ENCODE data around the gene ZNF277. TPM values are rescaled to one million over a fixed set of nuclear protein-coding genes. Genes with fewer than 3 reads are reported as not detected.

ZNF277 gene
- total RNA-seq, 1 experiment from 2014 or later = 19.9 TPM

- Mint-ChIP-seq H3K27me3 (ENCODE audit: insufficient read depth, unreplicated experiment) (no peaks in the 10 kb centered on the region), H3K9me3 (ENCODE audit: unreplicated experiment) (no peaks in the 10 kb centered on the region), H3K36me3 (ENCODE audit: insufficient read depth, unreplicated experiment) (no peaks in the 10 kb centered on the region), H3K4me3 (ENCODE audit: unreplicated experiment) (no peak overlapping the region), H3K4me1 (ENCODE audit: insufficient read depth, unreplicated experiment) (no peaks in the 10 kb centered on the region), H3K27ac (ENCODE audit: low read depth, unreplicated experiment) (no peak overlapping the region)
- no TSS peak for BruUV-seq (replicated peaks)
- ChIA-PET CTCF (interaction anchor here (0.6 to 0.7 kb wide), 2 partner anchors 22 to 58 kb away, joined by 3 read pairs; no protein-coding TSS in a partner anchor), POLR2A (no interaction called here)
- intact Hi-C loops (cut with micrococcal nuclease) = no loop called here
- TF ChIP-seq CTCF (IDR thresholded peaks at IDR 0.05; ENCODE audit: unreplicated experiment) = no peak
- no peak for DNase-seq (ENCODE audit: unreplicated experiment)
Observed at GRCh38 chr7:112279042-112279441, 72.5 kb downstream of the ZNF277 start.

GRCh38 chr7:112280267-112280666, 73.8 kb downstream of the ZNF277 start:
- no TSS peak for BruUV-seq (replicated peaks)
- Mint-ChIP-seq H3K9me3 (ENCODE audit: unreplicated experiment) (no peaks in the 10 kb centered on the region), H3K27ac (ENCODE audit: low read depth, unreplicated experiment) (no peak overlapping the region), H3K4me3 (ENCODE audit: unreplicated experiment) (no peak overlapping the region), H3K36me3 (ENCODE audit: insufficient read depth, unreplicated experiment) (no peaks in the 10 kb centered on the region), H3K27me3 (ENCODE audit: insufficient read depth, unreplicated experiment) (no peaks in the 10 kb centered on the region), H3K4me1 (ENCODE audit: insufficient read depth, unreplicated experiment) (no peaks in the 10 kb centered on the region)
- CTCF ChIA-PET = no interaction called here
- POLR2A ChIA-PET = interaction anchor here (0.6 kb wide), 1 partner anchor 66 kb away, joined by 3 read pairs; no protein-coding TSS in a partner anchor
- DNase-seq (ENCODE audit: unreplicated experiment) = no peak
- intact Hi-C loops (cut with micrococcal nuclease) = no loop called here
- TF ChIP-seq CTCF (IDR thresholded peaks at IDR 0.05; ENCODE audit: unreplicated experiment) = no peak

- no peak overlapping the region for H3K4me3 Mint-ChIP-seq (ENCODE audit: unreplicated experiment)
Observed at GRCh38 chr7:112282476-112283188, 76.1 kb downstream of the ZNF277 start.

More at GRCh38 chr7:112282476-112283188, 76.1 kb downstream of the ZNF277 start:
- ChIA-PET POLR2A (no interaction called here), CTCF (no interaction called here)
- Mint-ChIP-seq H3K4me1 (ENCODE audit: insufficient read depth, unreplicated experiment) (no peaks in the 10 kb centered on the region), H3K27ac (ENCODE audit: low read depth, unreplicated experiment) (no peak overlapping the region), H3K9me3 (ENCODE audit: unreplicated experiment) (no peaks in the 10 kb centered on the region), H3K27me3 (ENCODE audit: insufficient read depth, unreplicated experiment) (no peaks in the 10 kb centered on the region), H3K36me3 (ENCODE audit: insufficient read depth, unreplicated experiment) (no peaks in the 10 kb centered on the region)
- no peak for DNase-seq (ENCODE audit: unreplicated experiment)
- intact Hi-C loops (cut with micrococcal nuclease) = no loop called here
- no TSS peak for BruUV-seq (replicated peaks)
- TF ChIP-seq CTCF (IDR thresholded peaks at IDR 0.05; ENCODE audit: unreplicated experiment) = no peak

Measured in MCF 10A (cell line).